Osteocyte (in vitro differentiated cells): Measurements from ENCODE around the gene SHISA9. TPM values are rescaled to one million over a fixed set of nuclear protein-coding genes. Genes with fewer than 3 reads are reported as not detected.

ENCODE experiments used
- DNase-seq: peaks from one replicate; pipeline ENCODE4 v3.0.0; 2021; ENCODE audit warnings: mixed read lengths; ENCODE audit not compliant: unreplicated experiment; ENCODE audit errors: extremely low spot score
- H3K27ac Mint-ChIP-seq: one replicate; pipeline ENCODE4 v1.8.0; 2021; ENCODE audit warnings: mild to moderate bottlenecking, mixed read lengths; ENCODE audit not compliant: unreplicated experiment
- H3K27me3 Mint-ChIP-seq: one replicate; pipeline ENCODE4 v1.8.0; 2021; ENCODE audit warnings: mixed read lengths; ENCODE audit not compliant: unreplicated experiment
- H3K36me3 Mint-ChIP-seq: one replicate; pipeline ENCODE4 v1.8.0; 2021; ENCODE audit warnings: mixed read lengths; ENCODE audit not compliant: unreplicated experiment
- H3K4me1 Mint-ChIP-seq: one replicate; pipeline ENCODE4 v1.8.0; 2021; ENCODE audit warnings: mixed read lengths; ENCODE audit not compliant: unreplicated experiment
- H3K4me3 Mint-ChIP-seq: one replicate; pipeline ENCODE4 v1.8.0; 2021; ENCODE audit warnings: mild to moderate bottlenecking, moderate library complexity, mixed read lengths; ENCODE audit not compliant: unreplicated experiment
- H3K9me3 Mint-ChIP-seq: one replicate; pipeline ENCODE4 v1.8.0; 2021; ENCODE audit warnings: mixed read lengths; ENCODE audit not compliant: unreplicated experiment
- total RNA-seq: library from RNA; stranded (reverse); gene quantifications from 2 replicates; pipeline ENCODE4 v1.2.1, GENCODE V29; 2021
- TF ChIP-seq, protein P1 (sequence below): fragments of 200-600 bp; sonication (generic); IDR thresholded peaks from 2 replicates; pipeline ENCODE4 v1.5.0; 2021; ENCODE audit warnings: antibody characterized with exemption, mild to moderate bottlenecking, moderate library complexity

SHISA9 gene
- total RNA-seq, 1 donor from 2014 or later, result not detected

- peaks cover 42% of the 10 kb centered on the region for H3K9me3 Mint-ChIP-seq
- H3K4me3 Mint-ChIP-seq, result no peak overlapping the region
Observed at GRCh38 chr16:13042291-13042685, 140.9 kb downstream of the SHISA9 start.

GRCh38 chr16:13046061-13046821 is 144.8 kb downstream of the SHISA9 start:
- no peak overlapping the region for H3K27ac Mint-ChIP-seq
- H3K4me1 Mint-ChIP-seq, result no peaks in the 10 kb centered on the region
- no peak for DNase-seq
- TF ChIP-seq, protein P1, sequence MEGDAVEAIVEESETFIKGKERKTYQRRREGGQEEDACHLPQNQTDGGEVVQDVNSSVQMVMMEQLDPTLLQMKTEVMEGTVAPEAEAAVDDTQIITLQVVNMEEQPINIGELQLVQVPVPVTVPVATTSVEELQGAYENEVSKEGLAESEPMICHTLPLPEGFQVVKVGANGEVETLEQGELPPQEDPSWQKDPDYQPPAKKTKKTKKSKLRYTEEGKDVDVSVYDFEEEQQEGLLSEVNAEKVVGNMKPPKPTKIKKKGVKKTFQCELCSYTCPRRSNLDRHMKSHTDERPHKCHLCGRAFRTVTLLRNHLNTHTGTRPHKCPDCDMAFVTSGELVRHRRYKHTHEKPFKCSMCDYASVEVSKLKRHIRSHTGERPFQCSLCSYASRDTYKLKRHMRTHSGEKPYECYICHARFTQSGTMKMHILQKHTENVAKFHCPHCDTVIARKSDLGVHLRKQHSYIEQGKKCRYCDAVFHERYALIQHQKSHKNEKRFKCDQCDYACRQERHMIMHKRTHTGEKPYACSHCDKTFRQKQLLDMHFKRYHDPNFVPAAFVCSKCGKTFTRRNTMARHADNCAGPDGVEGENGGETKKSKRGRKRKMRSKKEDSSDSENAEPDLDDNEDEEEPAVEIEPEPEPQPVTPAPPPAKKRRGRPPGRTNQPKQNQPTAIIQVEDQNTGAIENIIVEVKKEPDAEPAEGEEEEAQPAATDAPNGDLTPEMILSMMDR, result no peak
- H3K4me3 Mint-ChIP-seq, result no peak overlapping the region
- H3K36me3 Mint-ChIP-seq, result no peaks in the 10 kb centered on the region
- no peaks in the 10 kb centered on the region for H3K27me3 Mint-ChIP-seq
- H3K9me3 Mint-ChIP-seq, result peaks cover 34% of the 10 kb centered on the region

More at GRCh38 chr16:13042291-13042685, 140.9 kb downstream of the SHISA9 start:
- Mint-ChIP-seq H3K36me3 (no peaks in the 10 kb centered on the region), H3K27ac (no peak overlapping the region), H3K4me1 (no peaks in the 10 kb centered on the region), H3K27me3 (no peaks in the 10 kb centered on the region)
- TF ChIP-seq, protein P1, result no peak
- no peak for DNase-seq

- Mint-ChIP-seq H3K36me3 (no peaks in the 10 kb centered on the region), H3K27ac (no peak overlapping the region), H3K9me3 (peaks cover 37% of the 10 kb centered on the region), H3K4me3 (no peak overlapping the region), H3K4me1 (no peaks in the 10 kb centered on the region), H3K27me3 (no peaks in the 10 kb centered on the region)
- DNase-seq, result no peak
- TF ChIP-seq, protein P1, result no peak
Observed at GRCh38 chr16:13047276-13047675, 145.9 kb downstream of the SHISA9 start.

- TF ChIP-seq, protein P1, result no peak
- Mint-ChIP-seq H3K36me3 (no peaks in the 10 kb centered on the region), H3K9me3 (peaks cover 46% of the 10 kb centered on the region), H3K27ac (no peak overlapping the region), H3K4me1 (no peaks in the 10 kb centered on the region), H3K4me3 (no peak overlapping the region), H3K27me3 (no peaks in the 10 kb centered on the region)
- no peak for DNase-seq
Observed at GRCh38 chr16:13049688-13050087, 148.3 kb downstream of the SHISA9 start.

DNA sequence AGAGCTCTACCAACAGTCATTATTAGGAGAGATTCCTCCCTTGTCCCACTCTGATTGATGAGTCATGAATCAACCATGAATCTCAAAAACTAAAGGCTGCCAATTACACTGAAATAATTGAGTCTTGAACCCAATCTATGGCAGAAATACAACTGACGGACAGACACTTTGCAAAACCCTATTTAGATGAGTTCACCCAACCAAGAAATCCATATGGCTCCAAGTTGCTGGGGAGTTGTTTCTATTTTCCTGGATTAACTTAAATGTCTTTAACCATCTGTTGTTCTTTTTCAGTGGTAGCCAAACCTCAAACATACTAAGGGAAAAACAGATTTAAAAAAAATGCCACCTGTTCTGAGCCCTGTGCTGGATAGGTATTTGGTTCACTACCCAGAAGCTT is 151.0 kb downstream of the SHISA9 start:
- Mint-ChIP-seq H3K4me1 (no peaks in the 10 kb centered on the region), H3K27ac (no peak overlapping the region), H3K27me3 (no peaks in the 10 kb centered on the region), H3K4me3 (no peak overlapping the region), H3K36me3 (no peaks in the 10 kb centered on the region), H3K9me3 (peaks cover 42% of the 10 kb centered on the region)
- DNase-seq, result no peak
- TF ChIP-seq, protein P1, result no peak
